DND-41 (cell line): ENCODE measurements around the gene PTPRN2.

ENCODE experiments used
- ATAC-seq: fragments of 200-7000 bp; cut with Tn5 transposase; 3 replicates; pipeline ENCODE4 v1.9.1; 2021; ENCODE audit warnings: low read depth; ENCODE audit not compliant: insufficient read depth
- DNase-seq: peaks from one replicate; pipeline ENCODE4 v3.0.0-alpha.2; 2020
- H2AFZ ChIP-seq: 2 replicates; pipeline ENCODE4 v1.6.0; 2012; ENCODE audit warnings: low read depth, low read length
- H3K27ac ChIP-seq: 2 replicates; pipeline ENCODE4 v1.5.1; 2012; ENCODE audit warnings: low read length, inconsistent platforms
- H3K27me3 ChIP-seq: fragments of 200-600 bp; sonication (generic); 2 replicates; pipeline ENCODE4 v1.6.0; 2012; ENCODE audit warnings: low read length, mild to moderate bottlenecking, inconsistent platforms; ENCODE audit not compliant: insufficient read depth, poor library complexity
- H3K36me3 ChIP-seq: 2 replicates; pipeline ENCODE4 v1.5.1; 2012; ENCODE audit warnings: low read length, inconsistent platforms; ENCODE audit not compliant: insufficient read depth
- H3K4me1 ChIP-seq: 2 replicates; pipeline ENCODE4 v1.5.1; 2012; ENCODE audit warnings: mild to moderate bottlenecking, low read length; ENCODE audit not compliant: insufficient read depth
- H3K4me2 ChIP-seq: 2 replicates; pipeline ENCODE4 v1.6.0; 2012; ENCODE audit warnings: mild to moderate bottlenecking, moderate library complexity, low read length, inconsistent platforms; ENCODE audit not compliant: insufficient read depth
- H3K4me3 ChIP-seq, 2 experiments: fragments of 200-600 bp in 1 of 2; shearing (Covaris generic) in 1 of 2; 2 replicates each; pipeline ENCODE4 v1.5.1; 2012 to 2016; ENCODE audit warnings: inconsistent platforms in 2 of 2, low read length in 2 of 2, mild to moderate bottlenecking in 2 of 2, low read depth in 1 of 2, moderate library complexity in 1 of 2
- H3K79me2 ChIP-seq: 2 replicates; pipeline ENCODE4 v1.6.0; 2012; ENCODE audit warnings: low read length, inconsistent platforms; ENCODE audit not compliant: insufficient read depth
- H3K9ac ChIP-seq: 2 replicates; pipeline ENCODE4 v1.6.0; 2012; ENCODE audit warnings: low read depth, mild to moderate bottlenecking, inconsistent platforms, low read length, moderate library complexity
- H3K9me3 ChIP-seq: 2 replicates; pipeline ENCODE4 v1.5.1; 2012; ENCODE audit warnings: low read length, moderate library complexity, mild to moderate bottlenecking, inconsistent platforms; ENCODE audit not compliant: insufficient read depth, severe bottlenecking
- H4K20me1 ChIP-seq: 2 replicates; pipeline ENCODE4 v1.6.0; 2012; ENCODE audit warnings: low read length; ENCODE audit not compliant: insufficient read depth
- EZH2 ChIP-seq: IDR thresholded peaks from 3 replicates; pipeline ENCODE4 v1.6.1; 2012; ENCODE audit warnings: borderline replicate concordance, low read depth, mild to moderate bottlenecking, moderate library complexity, low read length, inconsistent platforms; ENCODE audit not compliant: severe bottlenecking
- TF ChIP-seq, protein P1 (sequence below): IDR thresholded peaks from 2 replicates; pipeline ENCODE4 v1.5.1; 2012; ENCODE audit warnings: borderline replicate concordance, low read length, moderate library complexity, mild to moderate bottlenecking; ENCODE audit not compliant: poor library complexity, severe bottlenecking; ENCODE audit errors: extremely low read depth

The PTPRN2 gene

GRCh38 chr7:157537056-157537455 is 1050.6 kb downstream of the PTPRN2 start:
- Histone ChIP-seq H3K79me2 (no peaks in the 10 kb centered on the region), H3K4me2 (no peak overlapping the region), H3K9me3 (no peaks in the 10 kb centered on the region), H3K27ac (no peak overlapping the region), H3K27me3 (no peaks in the 10 kb centered on the region), H3K36me3 (peaks cover 21% of the 10 kb centered on the region), H2AFZ (no peak overlapping the region), H3K9ac (no peak overlapping the region), H3K4me3 (no peak overlapping the region), H4K20me1 (no peaks in the 10 kb centered on the region), H3K4me1 (no peaks in the 10 kb centered on the region)
- TF ChIP-seq, protein P1, sequence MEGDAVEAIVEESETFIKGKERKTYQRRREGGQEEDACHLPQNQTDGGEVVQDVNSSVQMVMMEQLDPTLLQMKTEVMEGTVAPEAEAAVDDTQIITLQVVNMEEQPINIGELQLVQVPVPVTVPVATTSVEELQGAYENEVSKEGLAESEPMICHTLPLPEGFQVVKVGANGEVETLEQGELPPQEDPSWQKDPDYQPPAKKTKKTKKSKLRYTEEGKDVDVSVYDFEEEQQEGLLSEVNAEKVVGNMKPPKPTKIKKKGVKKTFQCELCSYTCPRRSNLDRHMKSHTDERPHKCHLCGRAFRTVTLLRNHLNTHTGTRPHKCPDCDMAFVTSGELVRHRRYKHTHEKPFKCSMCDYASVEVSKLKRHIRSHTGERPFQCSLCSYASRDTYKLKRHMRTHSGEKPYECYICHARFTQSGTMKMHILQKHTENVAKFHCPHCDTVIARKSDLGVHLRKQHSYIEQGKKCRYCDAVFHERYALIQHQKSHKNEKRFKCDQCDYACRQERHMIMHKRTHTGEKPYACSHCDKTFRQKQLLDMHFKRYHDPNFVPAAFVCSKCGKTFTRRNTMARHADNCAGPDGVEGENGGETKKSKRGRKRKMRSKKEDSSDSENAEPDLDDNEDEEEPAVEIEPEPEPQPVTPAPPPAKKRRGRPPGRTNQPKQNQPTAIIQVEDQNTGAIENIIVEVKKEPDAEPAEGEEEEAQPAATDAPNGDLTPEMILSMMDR: no peak
- TF ChIP-seq EZH2: no peak
- ATAC-seq (no peak), DNase-seq (no peak)

DNA sequence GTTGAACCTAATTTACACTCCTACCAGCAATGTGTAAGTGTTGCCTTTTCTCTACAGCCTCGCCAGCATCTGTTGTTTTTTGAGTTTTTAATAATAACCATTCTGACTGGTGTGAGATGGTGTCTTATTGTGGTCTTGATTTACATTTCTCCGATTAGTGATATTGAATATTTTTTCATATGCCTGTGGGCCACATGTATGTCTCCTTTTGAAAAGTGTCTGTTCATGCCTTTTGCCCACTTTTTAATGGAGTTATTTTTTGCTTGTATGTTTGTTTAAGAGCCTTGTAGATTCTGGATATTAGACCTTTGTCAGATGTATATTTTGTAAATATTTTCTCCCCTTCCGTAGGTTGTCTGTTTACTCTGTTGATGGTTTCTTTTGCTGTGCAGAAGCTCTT is 1055.6 kb downstream of the PTPRN2 start:
- no peak for ATAC-seq
- H3K36me3 ChIP-seq: no peaks in the 10 kb centered on the region
- no peak overlapping the region for H2AFZ ChIP-seq
- no peak overlapping the region for H3K4me3 ChIP-seq
- H3K4me2 ChIP-seq: no peak overlapping the region
- no peaks in the 10 kb centered on the region for H3K79me2 ChIP-seq
- H3K4me1 ChIP-seq: no peaks in the 10 kb centered on the region
- H3K9me3 ChIP-seq: no peaks in the 10 kb centered on the region
- no peaks in the 10 kb centered on the region for H4K20me1 ChIP-seq
- TF ChIP-seq, protein P1: no peak
- TF ChIP-seq EZH2: no peak
- H3K27me3 ChIP-seq: no peaks in the 10 kb centered on the region
- no peak overlapping the region for H3K27ac ChIP-seq
- no peak overlapping the region for H3K9ac ChIP-seq
- DNase-seq: no peak

- no peaks in the 10 kb centered on the region for H3K4me1 ChIP-seq
- H3K9ac ChIP-seq: no peak overlapping the region
- no peak overlapping the region for H3K27ac ChIP-seq
- no peaks in the 10 kb centered on the region for H3K79me2 ChIP-seq
- H3K4me3 ChIP-seq: no peak overlapping the region
- H3K36me3 ChIP-seq: no peaks in the 10 kb centered on the region
- H2AFZ ChIP-seq: no peak overlapping the region
- H3K27me3 ChIP-seq: no peaks in the 10 kb centered on the region
- H4K20me1 ChIP-seq: no peaks in the 10 kb centered on the region
- DNase-seq: no peak
- ATAC-seq: no peak
- no peaks in the 10 kb centered on the region for H3K9me3 ChIP-seq
- TF ChIP-seq EZH2: no peak
- TF ChIP-seq, protein P1: no peak
- H3K4me2 ChIP-seq: no peak overlapping the region
Measured at GRCh38 chr7:157529768-157530560, 1057.7 kb downstream of the PTPRN2 start.
